GM21360 (cell line): ENCODE results near the gene KPNA3.
"Not testable (repeated sequence)": the region's sequence is repeated elsewhere in the genome, so short reads cannot be mapped to it uniquely, and the experiment has no call there.

ENCODE experiments used
- ATAC-seq: cut with Tn5 transposase; IDR thresholded peaks from one replicate; pipeline ENCODE4 v1.9.1; 2021; ENCODE audit warnings: mild to moderate bottlenecking, moderate library complexity; ENCODE audit not compliant: unreplicated experiment

KPNA3 gene

DNA sequence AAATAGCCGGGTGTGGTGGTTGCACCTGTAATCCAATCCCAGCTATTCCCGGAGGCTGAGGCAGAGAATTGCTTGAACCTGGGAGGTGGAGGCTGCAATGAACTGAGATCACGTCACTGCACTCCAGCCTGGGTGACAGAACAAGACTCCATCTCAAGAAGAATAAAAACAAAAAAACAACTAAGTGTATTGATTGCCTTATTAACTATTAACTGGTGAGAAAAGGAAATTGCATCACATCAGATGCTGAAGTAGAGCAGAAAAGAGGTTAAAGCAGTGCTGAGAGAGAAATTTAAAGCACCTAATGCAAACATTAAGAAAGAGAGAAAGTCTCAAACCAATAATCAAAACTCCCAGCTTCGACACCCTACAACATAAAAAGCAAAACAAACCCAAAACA, 38.3 kb downstream of the KPNA3 start:
- no peak for ATAC-seq

DNA sequence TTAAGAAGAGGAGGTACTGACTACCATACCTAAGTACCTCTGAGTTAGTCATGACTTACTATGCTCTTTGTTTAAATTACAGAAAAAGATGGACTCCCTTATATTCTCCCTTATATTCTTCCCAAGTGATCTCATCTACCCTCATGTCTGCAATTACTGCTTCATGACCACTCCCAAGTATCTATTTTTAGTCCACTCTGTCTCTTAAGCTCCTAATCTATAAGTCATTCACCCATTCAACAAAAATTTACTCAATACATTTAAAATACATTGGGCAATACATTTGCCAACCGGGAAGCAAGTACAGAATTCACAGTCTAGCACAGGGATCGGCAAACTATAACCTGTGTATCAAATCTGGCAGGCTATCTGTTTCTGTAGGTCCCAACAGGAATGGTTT, 42.6 kb downstream of the KPNA3 start:
- ATAC-seq = no peak

DNA sequence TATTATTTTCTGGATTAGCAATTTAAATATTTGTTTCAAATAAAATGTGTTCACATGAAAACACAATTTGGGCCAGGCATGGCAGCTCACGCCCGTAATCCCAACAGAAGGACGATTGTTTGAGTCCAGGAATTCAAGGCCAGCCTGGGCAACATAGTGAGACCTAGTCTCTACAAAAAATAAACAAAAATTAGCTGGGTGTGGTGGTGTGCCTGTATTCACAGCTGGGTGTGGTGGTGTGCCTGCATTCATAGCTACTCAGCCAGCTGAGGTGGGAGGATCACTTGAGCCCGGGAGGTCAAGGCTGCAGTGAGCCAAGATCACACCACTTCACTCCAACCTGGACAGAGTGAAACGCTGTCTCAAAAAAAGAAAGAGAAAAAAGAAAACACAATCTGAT, 46.4 kb downstream of the KPNA3 start:
- no peak for ATAC-seq

DNA sequence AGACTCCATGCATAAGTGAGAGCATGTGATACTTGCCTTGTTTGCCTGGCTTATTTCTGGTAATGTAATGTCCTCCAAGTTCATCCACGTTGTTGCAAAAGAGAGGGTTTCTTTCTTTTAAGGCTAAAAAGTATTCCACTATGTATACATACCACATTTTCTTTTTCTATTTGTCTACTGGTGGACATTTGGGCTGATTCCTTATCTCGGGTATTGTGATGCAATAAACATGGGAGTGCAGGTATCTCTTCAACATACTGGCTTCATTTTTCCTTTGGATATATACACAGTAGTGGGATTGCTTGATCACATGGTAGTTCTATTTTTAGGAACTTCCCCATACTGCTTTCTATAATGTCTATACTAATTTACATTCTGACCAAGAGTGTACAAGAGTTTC, 51.6 kb downstream of the KPNA3 start:
- no peak for ATAC-seq

DNA sequence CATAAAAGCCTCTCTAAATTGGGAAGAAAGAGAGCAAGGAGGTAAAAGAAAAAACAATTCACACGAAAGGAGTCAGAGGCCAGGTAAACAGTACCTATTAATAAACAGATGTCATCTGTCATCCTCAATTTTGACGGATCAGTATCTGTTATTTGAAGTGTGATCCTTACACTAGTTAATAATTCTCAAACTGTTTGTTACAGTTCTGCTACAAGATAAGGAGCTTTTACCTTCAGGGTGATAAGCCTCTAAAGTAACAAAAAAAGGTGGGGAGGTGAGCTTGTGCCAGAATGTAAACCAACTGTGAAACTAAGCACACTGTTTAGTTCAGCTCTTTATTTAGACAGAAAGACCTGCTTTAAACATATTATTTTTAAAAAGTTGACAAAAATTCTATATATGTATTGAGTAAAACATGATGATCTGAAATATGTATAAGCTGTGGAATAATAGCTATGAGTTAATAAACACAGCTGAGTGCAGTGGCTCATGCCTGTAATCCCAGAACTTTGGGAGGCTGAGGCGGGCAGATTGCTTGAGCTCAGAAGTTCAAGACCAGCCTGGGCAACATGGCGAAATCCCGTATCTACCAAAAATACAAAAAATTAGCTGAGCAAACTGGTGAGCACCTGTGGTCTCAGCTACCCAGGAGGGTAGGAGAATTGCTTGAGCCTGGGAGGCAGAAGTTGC, 52.8 kb downstream of the KPNA3 start:
- ATAC-seq = no peak

DNA sequence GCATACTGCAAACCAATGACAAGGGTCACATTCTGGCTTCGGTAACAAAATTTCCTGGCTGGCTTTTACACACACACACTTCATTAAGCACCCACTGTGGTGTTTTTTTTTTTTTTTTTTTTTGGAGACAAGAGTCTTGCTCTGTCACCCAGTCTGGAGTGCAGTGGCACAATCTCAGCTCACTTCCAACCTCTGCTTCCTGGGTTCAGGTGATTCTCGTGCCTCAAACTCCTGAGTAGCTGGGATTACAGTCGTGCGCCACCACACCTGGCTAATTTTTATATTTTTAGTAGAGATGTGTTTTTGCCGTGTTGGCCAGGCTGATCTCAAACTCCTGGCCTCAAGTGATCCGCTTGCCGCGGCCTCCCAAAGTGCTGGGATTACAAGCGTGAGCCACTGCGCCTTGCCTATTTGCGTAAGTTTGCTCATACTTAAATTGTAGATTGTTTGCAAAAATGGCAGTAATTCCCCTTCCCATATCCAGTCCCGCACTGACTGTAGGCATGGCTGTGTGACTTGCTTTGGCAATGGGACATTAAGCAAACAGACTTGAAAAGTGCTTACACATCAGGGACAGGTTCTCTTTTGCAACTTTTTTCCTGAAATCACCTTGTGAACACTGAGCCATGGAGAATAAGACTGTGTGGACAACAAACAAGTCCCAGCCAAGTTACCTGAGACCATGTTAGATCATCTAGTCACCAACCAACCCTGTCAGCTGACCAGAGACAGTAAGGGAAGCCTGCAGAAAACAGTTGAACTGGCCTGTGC, 59.1 kb downstream of the KPNA3 start:
- no peak for ATAC-seq

DNA sequence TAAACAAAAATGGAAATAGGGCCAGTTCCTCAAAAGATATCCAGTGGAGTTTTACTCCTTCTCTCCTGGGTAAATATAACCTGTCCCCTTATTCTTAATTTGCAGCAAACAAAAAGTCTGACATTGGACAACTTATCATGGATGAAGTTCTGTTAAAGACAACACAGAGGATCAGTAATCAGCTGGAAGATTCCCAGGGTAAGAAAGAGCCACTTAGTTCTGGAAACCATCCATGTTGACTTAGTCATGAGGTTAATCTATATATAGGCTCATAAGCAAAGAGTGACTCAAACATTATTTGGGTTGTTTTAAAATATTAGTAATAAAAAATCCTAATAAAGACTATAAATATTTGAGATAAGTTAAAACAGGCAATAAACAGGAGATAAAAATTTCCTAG, 60.7 kb downstream of the KPNA3 start:
- no peak for ATAC-seq

DNA sequence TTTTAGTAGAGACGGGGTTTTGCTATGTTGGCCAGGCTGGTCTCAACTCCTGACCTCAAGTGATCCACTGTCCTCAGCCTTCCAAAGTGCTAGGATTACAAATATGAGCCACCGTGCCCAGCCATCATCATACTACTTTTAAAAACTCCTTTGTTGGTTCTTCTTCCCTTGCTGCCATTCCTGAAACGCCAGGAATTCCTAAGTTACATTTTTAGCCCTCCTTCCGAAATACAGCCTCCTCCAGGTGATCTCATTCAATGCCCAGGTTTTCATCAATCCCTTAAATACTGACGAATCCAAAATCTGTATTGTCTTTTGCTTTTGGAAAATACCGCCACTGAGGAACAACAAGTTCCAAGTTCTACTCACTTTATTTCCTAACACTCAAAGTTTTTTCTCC, 75.9 kb downstream of the KPNA3 start:
- ATAC-seq = no peak

DNA sequence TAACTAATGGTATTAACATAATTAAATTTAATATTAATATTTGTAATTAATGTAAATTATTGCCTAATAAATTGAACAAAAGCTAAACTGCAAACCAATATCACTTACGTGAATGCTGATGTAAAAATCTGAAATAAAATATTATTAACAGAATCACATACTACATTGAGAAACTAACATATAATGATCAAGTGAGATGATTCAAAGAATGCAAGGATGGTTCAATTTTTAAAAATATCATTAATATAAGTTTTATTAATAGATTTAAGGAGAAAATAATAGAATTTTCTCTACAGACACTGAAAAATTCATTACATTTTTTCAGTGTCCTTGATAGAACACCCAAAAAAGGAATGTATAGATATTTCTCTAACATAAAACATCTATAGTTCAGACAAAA, 77.7 kb downstream of the KPNA3 start:
- no peak for ATAC-seq

DNA sequence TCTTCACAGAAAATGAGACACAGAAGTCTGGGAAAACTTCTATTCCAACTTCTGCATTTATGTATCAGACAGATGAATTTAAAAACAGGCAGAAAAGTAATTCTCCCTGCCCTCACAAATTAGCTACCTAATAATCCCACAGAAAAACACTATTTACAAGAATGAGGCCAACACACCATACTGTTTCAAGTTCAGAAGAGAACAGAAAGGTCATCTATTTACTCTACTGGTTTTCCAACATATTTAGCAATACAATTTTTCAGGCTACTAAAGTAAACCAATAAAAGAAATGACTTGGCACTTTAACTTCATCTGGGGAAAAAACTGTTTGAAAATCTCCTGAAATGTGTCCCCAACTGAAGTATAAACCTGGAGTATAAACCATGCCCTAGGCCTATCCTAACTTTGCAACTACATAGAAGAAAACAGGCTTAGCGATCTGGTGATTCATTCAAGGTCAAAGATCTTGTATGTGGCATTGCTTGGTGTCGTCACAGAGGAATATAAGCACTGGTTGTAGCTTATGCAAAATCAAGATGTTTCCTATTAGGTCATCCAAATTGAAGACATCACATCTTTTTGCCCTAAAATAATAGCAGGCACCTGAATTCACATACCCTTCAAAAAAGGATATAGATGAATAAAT, 81.1 kb downstream of the KPNA3 start:
- no peak for ATAC-seq

DNA sequence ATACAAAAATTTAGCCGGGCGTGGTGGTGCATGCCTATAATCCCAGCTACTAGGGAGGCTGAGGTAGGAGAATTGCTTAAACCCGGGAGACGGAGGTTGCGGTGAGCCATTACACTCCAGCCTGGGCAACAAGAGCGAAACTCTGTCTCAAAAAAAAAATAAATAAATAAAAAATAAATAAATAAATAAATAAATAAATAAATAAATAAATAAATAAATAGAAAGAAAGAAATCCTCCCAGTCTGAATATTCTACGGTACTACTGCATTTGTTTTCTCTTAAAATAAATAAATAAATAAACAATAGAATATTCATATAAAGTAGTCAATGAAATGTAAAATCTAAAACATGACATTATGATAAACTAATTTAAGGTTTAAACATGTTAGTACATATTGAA, 88.2 kb downstream of the KPNA3 start:
- not testable (repeated sequence) for ATAC-seq

DNA sequence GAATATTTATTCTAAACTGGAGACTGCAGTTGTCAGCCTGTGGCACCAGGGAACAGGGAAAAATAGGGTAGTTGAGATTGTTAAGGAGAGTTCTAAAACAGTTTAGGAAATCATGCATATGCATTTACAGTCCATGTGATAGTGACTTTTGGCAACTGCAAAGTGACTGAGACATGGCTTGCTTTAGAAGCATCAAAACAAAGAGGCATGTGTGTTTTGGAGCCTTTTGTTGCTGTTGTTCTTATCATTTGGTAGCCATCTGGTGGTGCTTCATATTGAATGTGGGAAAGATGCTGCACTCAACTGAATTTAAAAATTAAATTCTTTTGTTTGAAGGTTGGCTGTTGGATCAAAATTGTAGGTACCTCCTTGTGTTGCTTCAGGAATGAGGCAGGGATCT, 91.0 kb downstream of the KPNA3 start:
- no peak for ATAC-seq

DNA sequence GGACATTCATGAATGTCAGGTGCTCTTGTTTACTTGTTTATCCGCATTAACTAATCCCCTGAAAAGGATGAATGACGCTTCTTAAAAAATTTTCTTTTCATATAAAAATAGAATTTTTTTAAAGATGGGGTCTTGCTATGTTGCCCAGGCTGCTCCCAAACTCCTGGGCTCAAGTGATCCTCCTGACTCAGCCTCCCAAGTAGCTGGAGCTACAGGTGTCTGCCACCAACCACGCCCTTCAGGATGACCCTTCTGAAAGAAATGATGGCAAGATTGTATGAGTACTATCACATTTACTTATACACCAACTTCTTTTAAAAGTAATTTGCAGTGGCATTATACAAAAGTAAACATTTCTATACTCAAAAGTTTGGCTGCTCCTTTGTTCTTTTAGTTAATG, 95.0 kb downstream of the KPNA3 start:
- no peak for ATAC-seq

DNA sequence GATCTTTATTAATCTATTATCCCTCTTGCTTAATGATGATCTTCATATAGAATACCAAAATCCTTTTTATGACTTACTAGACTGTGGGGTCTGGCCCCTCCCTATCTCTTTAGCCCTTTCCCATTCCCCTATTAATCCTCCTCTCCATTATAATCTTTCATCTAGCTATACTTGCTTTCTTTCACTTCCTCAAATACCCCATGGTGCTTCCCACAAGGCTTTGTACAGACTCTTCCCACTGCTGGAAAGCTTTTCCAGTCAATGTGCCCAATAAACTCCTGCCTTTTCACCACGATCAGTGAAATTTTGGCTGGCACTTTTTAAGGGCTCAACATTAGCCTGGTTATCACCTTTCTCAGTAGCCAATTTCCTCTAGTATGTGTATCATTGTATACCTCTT, 98.0 kb downstream of the KPNA3 start:
- ATAC-seq = no peak

DNA sequence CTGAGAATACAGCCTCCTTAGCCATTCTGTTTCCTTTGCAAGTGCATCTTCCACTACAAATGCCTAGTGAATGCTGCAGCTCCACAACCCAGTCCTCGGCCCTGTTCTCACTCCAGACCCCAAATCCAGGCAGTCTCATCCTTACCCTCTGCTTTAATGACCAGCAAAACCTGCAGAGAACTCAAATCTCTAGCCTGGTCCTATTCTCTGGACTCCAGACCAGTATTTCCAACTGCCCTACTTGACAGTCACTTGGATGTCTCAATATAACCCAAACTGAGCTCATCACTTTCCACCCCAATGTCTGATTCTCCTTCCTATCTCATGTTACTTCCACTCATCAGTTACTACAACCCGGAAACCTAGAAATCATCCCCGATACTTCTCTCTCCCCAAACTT, 98.6 kb downstream of the KPNA3 start:
- ATAC-seq = no peak

DNA sequence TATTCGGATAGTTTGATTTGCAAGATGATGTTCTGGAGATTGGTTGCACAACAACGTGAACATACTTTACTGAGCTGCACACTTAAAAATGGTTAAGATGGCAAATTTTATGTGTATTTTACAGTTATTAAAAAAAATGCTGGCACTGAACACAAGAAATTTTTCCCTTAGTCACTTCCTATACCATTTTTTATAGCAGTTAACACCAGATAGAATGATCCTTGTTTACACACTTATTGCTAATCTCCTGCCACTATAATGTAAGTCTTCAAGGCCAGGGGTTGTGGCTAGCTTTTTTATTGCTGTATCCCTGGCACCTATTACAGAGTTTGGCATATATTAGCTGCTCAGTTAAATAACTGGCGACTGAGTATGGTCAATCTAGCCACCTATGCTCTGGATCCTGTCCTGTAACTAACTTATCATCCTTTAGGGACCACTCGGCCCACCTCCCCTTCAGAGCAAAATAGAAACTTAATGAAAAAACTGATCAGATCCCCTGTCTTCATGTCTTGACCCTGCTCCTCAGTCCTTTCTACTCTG, 99.2 kb downstream of the KPNA3 start:
- ATAC-seq = no peak

DNA sequence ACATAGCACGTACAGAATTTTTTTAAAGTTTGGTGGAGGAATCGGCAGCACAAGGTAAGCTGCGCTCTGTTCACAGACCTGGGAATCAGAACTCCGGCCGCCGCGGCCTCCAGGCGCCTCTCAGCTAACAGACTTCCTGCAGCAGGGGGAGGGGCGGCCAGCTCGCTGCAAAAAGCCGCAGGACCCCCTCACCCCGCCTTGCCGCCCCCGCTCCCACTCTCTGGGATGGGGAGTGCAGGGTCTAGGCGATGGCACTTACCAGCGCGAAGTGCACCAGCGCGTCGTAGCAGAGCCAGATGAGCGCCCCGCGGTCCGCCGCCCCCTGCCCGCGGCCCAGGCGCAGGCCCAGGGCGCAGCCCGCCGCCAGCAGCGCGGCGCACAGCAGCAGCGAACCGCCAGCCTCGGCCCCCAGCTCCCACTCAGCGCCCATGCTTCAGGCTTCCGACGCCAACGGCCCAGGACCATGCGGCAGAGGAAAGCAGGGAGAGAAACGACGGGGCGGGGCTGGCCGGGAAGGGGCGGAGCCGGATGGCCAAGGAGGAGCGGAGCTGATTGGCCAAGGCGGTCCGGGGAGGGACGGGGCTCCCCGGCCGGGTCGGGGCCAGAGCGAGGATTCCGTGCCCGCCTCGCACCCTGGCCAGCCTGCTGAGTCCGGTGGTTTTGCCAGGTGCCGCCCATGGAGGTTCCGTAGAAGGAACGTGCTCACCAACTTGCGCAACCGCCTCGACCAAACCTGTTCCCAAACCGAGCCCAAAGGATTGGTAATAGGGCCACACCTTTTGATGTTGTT, 101.3 kb downstream of the KPNA3 start, which contains the start of gene EBPL:
TSS of gene EBPL (minus strand) at position 492 of the 790 bp plus-strand sequence. CDS start at position 430, 62 bp downstream.
- peak; percentile 94 for ATAC-seq

DNA sequence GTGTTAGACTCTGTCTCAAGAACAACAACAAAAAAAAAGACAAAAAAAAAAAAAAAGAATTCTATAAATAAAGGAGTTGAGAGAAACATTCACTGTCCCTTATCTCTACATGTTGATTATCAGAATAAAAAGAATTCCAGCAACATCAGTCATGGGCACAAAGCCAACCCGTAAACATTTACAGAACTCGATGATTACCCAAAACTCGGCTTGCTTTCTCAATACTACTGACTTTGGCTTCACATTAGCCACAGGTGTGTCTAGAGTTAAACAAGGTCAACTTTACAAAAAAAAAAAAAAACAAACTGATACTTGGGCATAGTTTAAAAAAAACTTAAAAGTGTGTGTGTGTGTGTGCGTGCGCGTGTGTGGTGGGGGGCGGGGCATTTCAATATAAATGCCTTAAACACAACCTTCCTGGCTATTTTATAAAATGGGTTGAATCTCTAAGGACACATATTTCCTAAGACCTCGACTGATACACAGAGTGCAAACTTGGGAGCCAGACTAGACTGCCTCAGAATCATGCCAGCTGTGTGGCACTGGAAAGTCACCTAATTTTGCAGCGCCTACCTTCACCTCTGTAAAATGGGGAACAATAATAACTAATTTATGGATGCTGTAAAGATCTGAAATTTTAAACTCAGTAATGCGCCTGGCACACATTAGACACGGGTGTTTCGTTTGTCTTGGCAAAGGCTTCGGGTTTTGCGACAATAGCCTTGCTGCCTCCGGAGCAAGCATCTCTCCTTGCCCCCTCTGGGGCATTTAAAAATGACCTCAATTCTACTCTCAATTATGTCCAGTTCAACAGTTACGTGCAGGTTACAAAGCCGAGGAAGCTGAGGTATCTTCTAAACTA, 102.1 kb downstream of the KPNA3 start:
- peak; percentile 21 for ATAC-seq

DNA sequence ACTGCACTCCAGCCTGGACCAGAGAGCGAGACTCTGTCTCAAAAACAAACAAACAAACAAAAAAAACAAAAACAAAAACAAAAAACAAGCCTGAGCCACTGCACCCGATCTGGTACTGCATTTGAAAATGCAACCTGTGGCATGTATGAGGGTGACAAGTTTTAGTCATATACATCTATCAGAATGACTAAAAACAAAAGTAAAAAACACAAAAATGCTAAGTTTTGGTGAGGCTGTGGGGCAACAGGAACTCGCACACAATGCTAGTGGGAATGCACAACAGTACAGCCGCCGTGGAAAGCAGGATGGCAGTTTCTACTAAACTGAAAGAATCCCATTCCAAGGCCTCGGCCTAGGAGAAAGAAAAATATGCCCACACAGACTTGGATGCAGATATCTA, 109.0 kb downstream of the KPNA3 start:
- no peak for ATAC-seq

DNA sequence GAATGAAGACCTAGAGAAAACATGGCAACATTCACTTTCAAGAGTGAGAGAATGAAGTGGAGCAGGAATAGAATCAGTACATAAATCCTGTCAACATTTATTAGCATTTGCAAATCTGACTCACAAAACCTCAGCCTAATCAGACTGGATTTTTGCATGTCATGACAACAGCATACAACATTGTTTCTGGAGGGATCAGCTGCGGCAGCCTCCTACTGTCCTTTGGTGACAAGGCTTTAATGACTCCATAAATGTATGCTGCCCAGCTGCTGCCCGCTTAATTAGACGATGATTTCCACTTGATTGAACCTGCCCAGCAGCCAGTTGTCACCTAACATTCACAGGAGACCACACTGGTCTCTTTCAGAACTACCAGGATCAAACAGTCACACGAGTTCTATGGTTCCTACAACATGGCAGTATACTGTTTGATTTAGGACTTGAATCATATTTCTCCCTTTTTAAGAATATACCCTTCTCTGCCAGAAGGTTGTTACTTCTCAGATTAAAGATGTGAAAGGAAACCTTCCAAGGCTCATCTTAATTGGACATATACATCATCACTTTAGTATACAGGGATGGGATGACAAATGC, 110.5 kb downstream of the KPNA3 start:
- no peak for ATAC-seq
